CD4-positive, alpha-beta T cell treated with Interleukin-17A for 4 hours (primary cell): ENCODE data around the gene TRNT1.

Experiments
- DNase-seq: peaks from one replicate; pipeline ENCODE4 v3.0.0-alpha.2; 2020; ENCODE audit warnings: mixed read lengths

TRNT1 gene

GRCh38 chr3:3126477-3127431 is at the start of gene TRNT1:
TRNT1 (plus strand) TSS chr3:3126940; CDS start chr3:3129041, 2,101 bp downstream.
- DNase-seq, result peak; percentile 98

GRCh38 chr3:3080309-3080708 is 46.4 kb upstream of the TRNT1 start:
- no peak for DNase-seq

DNA sequence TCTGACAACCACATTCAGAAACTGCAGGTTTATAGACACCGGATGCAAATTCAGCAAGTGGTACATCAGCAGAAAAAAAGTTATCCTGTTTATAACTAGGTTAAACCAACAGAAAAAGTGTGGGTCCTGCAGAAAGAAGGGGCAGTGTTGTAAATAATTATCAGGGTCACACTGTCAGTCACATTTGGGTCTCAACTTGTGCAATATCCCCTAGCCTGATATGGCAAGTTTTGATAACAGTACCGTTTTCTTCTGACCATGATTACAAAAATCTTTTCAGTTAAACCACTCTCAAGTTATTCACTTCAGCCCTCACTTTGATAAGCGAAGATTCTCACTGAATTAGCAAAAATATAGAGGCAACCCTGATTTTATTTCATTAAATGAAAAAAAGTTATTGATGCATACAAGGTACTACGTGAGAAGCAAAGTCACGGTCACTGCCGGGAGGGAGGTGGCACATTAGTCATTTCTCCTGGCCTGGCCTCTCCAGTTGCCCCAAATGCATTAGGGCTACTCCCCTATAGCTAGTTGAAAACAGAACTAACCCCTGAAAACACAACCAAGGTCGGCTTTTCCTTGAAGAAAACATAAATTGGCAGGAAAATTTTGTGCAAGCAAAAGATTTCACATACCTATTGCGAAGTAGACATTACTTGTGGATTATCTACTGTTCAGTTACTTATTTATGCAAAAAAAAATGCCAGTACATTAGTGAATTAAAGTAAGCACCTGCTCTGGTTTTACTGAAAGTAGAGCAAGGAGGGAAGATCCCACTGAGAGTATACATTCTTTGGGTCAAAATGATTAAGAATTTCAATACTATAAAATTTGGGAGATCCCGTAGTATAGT is 45.1 kb upstream of the TRNT1 start:
- no peak for DNase-seq

DNA sequence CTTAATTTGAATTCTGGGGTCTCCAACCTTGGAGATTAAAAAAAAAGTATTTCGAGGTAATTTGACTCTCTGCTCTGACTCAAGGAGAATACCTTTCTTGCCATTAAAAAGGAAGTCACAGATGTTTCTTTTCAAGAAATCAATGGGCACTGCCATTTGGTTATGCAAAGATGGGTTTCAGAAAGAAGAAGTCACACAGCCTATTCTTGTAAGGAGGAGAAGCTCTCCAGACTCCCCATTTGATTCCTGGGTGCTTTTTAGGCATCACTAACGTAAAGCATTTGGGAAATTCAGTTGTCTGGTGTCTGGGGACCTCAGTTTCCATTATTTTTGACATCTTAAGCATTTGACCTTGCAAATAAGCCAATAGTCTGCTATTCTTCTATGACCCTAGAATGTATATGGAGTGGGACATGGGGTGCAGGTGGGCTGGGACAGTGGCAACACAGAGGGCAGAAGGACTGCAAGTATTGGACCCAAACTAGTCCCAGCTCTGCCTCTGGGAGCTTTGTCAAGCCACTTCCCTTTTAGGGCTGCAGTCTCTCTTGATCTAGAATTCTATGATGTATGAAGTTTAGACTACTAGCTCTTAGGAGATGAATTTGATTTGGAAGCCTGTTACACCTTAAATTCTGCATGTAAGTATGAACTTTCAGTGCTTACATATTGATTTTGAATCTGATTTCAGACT is 44.4 kb upstream of the TRNT1 start:
- DNase-seq, result no peak

GRCh38 chr3:3084890-3085289 is 41.9 kb upstream of the TRNT1 start:
- no peak for DNase-seq

GRCh38 chr3:3085782-3086181 is 41.0 kb upstream of the TRNT1 start:
- no peak for DNase-seq

DNA sequence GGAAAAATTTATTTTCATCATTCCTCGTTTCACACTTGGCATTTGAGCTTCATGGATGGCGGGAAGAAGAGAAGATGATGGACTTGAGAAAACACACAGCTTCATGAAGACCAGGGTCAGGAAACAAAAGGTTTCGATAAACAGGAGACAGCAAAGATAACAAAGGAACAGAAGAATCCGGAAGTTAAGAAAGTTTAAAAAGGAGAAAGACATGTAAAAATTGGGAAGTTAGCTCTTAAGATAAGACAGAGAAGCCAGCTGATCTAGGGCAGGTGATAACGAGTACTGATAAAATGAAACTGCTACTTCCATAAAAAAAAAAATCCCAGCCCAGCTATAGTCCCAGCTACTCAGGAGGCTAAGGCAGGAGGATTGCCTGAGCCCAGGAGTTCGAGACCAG is 40.5 kb upstream of the TRNT1 start:
- DNase-seq, result no peak

DNA sequence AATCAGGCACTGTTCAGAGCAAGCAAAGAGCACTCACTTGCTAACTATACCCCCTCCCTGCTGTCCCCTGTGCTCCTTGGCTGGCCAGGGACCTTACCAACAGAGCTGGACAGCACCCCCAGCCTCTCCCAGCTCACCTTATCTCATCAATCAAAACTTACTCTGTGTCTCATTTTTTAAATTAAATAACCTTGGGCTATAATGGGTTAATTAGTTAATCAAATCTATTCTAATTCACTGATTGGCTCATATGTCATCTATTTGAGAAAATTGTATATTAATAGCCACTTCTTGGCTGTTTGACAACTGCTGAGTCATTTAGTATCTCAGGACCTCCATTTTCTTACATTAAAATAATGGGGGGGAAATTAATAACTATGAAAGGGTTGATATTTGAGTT is 39.5 kb upstream of the TRNT1 start:
- DNase-seq, result no peak

- DNase-seq, result no peak
These were observed 38.8 kb upstream of the TRNT1 start for GRCh38 chr3:3087716-3088465.

DNA sequence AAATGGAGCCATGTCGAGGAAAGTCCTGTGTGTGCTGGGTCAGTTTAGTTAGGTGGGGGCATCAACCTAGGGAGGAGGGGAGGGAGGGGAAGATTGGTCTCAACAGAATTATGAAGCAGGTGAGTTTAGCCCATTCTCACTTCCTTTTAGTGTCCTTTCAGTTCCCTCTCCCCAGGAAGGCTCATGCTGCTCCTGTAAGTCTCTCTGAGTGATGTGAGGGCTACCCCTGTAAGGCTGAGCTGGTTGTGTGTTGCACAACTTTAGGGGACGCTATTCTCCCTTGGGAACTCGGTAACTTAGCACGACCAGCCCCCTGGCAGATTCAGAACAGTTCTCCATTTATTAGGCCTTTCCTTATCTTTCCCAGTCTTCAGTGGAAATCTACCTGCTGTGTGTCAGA is 37.7 kb upstream of the TRNT1 start:
- no peak for DNase-seq

DNA sequence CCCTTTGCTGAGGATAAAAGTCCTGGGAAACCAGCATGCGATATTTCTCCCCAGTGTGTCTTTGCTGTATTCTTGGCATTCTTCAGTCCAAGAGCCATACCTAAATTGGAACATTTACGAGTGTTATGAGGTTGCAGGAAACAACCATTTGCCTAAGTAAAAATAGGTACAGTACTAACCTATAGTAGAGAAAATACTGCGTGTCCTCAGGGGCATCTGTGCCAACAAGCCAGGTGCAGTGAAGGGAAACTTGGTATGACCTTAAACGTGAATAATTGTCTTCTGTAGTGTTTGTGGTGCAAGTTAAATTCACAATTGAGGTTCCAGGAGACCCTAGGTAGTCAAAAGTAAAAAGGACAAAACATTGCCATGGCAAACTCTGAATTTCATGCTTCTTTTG is 28.8 kb upstream of the TRNT1 start:
- DNase-seq, result no peak

GRCh38 chr3:3101660-3102458 is 24.9 kb upstream of the TRNT1 start:
- no peak for DNase-seq

DNA sequence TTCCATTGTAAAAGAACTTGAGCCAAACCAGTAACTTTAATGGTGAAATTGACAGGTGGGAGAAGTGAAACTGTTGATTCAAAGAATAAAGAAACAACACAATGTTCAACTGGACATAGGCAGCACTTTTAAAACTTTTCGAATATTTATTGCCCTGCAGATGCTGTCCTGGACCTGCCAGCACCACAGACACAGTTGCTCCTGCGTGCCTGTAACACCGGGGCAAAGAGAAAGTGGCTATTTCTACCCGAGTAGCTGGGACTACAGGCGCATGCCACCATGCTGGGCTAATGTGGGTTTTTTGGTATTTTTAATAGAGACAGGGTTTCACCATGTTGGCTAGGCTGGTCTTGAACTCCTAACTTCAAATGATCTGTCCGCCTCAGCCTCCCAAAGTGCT is 24.0 kb upstream of the TRNT1 start:
- DNase-seq, result no peak

DNA sequence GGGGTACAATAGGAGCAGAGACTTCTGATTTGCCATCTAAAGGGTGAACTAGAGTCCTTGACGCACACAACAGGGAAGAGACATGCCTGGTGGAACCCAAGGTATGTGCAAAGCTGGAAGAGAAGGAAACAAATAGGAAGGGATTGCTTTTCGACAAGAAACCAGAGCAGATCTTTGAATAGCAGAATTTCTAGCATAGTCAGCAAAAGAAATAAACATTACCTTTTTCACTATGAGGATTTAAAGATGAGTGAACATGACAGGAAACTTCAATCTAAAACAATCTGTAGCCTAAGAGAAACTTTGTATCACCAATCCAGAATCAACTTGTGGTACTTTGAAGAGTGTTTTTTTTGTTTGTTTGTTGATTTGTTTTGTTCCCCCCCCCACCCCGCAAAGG is 21.5 kb upstream of the TRNT1 start:
- DNase-seq, result no peak

DNA sequence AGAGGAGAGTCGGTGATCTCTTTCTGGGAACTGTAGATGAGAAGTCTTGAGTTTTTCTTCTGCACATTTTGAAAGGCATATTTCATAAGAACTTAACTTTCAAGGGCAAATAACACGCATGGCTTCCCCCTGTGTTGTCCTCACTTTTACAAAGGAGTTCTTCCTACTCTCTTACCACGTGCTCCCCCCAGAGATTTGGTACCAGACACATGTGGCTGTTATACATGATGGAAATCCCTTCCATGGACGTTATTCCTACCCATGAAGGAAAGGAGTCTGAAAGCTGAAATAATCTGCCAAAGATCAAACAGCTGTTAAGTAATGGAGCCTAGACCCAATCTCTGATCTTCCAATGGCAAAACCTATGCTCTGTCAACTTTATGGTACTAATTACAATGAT is 20.9 kb upstream of the TRNT1 start:
- DNase-seq, result no peak

- no peak for DNase-seq
These were observed 19.6 kb upstream of the TRNT1 start for GRCh38 chr3:3107181-3107580.

DNA sequence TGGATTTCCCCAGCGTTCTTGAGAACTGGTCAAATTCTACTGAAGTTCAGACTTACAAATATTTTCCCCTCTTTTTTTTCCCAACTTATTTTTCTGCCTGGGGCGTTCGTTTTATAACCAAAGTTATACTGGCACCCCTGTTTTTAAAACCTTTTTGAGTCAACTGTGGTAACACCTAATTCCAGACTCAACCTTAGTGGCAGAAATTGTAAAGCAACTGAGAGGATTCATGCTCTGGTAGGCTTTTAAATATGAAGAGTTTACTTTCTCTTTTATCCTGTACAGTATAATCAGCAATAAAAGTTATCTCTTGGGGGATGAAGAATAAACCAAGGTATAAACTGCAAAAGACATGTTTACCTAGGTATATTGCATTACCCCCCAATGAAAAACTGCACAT is 18.9 kb upstream of the TRNT1 start:
- no peak for DNase-seq

GRCh38 chr3:3109407-3110298 is 17.1 kb upstream of the TRNT1 start:
- no peak for DNase-seq

DNA sequence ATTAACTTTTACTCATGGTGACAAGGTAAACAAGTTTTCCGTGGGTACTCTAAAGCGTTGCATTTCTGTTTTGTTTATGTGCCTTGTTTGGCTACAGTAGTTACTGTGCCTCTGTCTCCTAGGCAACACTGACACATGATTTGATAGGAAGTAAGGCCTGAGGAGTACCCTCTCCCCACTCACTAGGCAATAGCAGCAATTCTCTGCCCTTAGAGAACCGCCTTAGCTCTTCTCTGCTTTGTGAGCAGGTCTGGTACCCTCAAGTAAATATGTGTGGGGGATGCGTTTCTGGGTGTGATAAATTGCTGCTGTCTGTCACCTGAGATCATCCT is 16.5 kb upstream of the TRNT1 start, which contains the start of gene IL5RA:
TSS of gene IL5RA (minus strand) at position 76 of the 332 bp plus-strand sequence. CDS start 5,390 bp downstream, outside the sequence.
- DNase-seq, result no peak

DNA sequence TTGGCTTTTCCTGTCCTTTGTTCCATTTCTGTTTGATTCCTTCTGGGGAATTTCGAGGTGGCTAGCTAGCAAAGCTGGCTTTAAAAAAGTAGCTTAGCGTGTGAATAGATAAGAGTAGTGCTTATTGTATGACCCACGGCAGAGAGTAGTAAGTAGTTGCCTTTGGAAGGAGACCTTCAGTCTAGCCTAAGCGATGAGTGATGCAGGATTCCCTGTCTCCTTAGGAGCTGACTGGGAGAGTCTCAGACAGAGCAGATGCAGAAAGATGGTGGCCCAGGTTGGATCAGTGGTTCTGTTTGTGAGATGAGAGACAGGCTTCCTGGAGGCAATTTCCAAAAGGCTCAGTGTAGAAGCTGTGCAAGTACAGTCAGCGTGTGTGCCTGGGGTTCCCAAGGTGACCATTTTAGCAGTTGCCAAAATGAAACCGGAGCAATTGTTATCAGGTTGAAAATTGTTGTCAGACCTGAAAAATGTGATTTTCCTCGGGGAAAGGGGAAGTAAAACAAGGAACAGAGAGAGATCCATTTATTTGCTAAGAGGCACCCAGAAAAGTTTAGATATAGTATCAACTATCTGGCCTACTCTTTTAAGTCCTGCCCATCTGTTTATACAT is 15.9 kb upstream of the TRNT1 start:
- DNase-seq, result no peak
